HepG2 (cell line): Measurements from ENCODE around the gene DPM1. TPM values are rescaled to one million over a fixed set of nuclear protein-coding genes. Genes with fewer than 3 reads are reported as not detected.

Source experiments
- ATF4 ChIP-seq, 2 experiments: fragments of 450-650 bp in 1 of 2; sonication (generic) in 1 of 2; formaldehyde crosslinking; IDR thresholded peaks; 2 replicates each; pipeline versions ENCODE4 v1.5.0 to v1.8.0; 2020 to 2022; ENCODE audit warnings: mild to moderate bottlenecking in 1 of 2, missing genetic modification reagents in 1 of 2
- CSRNP1 ChIP-seq: sonication (generic); formaldehyde crosslinking; IDR thresholded peaks from 2 replicates; pipeline ENCODE4 v1.8.1; 2023; ENCODE audit warnings: mild to moderate bottlenecking, missing genetic modification reagents
- ETV5 ChIP-seq: IDR thresholded peaks from 2 replicates; pipeline ENCODE4 v1.6.1; 2018; ENCODE audit warnings: missing biosample characterization, missing genetic modification reagents, inconsistent platforms, borderline replicate concordance
- FOXA3 ChIP-seq: IDR thresholded peaks from 2 replicates; pipeline ENCODE4 v1.6.1; 2016; ENCODE audit warnings: missing genetic modification reagents, missing compliant biosample characterization
- FOXK2 ChIP-seq: fragments of 450-650 bp; IDR thresholded peaks from 2 replicates; pipeline ENCODE4 v1.6.1; 2016
- FOXP1 ChIP-seq, 2 experiments: fragments of 450-650 bp in 1 of 2; IDR thresholded peaks; 2 replicates each; pipeline ENCODE4 v1.6.1; 2017 to 2018; ENCODE audit warnings: antibody characterized with exemption in 1 of 2
- HDAC2 ChIP-seq: sonication (generic); formaldehyde crosslinking; IDR thresholded peaks from 2 replicates; pipeline ENCODE4 v1.4.0; 2020; ENCODE audit warnings: missing genetic modification reagents
- HMG20A ChIP-seq: IDR thresholded peaks from 2 replicates; pipeline ENCODE4 v1.6.1; 2016; ENCODE audit warnings: borderline replicate concordance
- HNRNPUL1 ChIP-seq: fragments of 200-400 bp; formaldehyde crosslinking; IDR thresholded peaks from 2 replicates; pipeline ENCODE4 v1.6.1; 2017; ENCODE audit warnings: low read depth, mild to moderate bottlenecking, low read length, moderate library complexity
- JUND ChIP-seq: sonication (generic); formaldehyde crosslinking; IDR thresholded peaks from 2 replicates; pipeline ENCODE4 v1.8.0; 2022; ENCODE audit warnings: mild to moderate bottlenecking, missing genetic modification reagents
- KDM1A ChIP-seq: IDR thresholded peaks from 2 replicates; pipeline ENCODE4 v1.6.1; 2016; ENCODE audit warnings: missing compliant biosample characterization
- MLX ChIP-seq: IDR thresholded peaks from 2 replicates; pipeline ENCODE4 v1.6.1; 2016
- NONO ChIP-seq, 2 experiments: fragments of 450-650 bp in 1 of 2; sonication (generic) in 1 of 2; formaldehyde crosslinking in 1 of 2; IDR thresholded peaks in 1 of 2; conservative IDR thresholded peaks in 1 of 2; 2 replicates each; pipeline versions ENCODE4 v1.6.1 to v1.8.0; 2017 to 2022; ENCODE audit warnings: mild to moderate bottlenecking in 1 of 2, missing genetic modification reagents in 1 of 2, moderate library complexity in 1 of 2
- RCOR2 ChIP-seq: IDR thresholded peaks from 2 replicates; pipeline ENCODE4 v1.6.1; 2016; ENCODE audit warnings: missing biosample characterization, missing genetic modification reagents
- ZBTB21 ChIP-seq: sonication (generic); formaldehyde crosslinking; IDR thresholded peaks from 2 replicates; pipeline ENCODE4 v1.4.0; 2020; ENCODE audit warnings: missing genetic modification reagents
- ZBTB25 ChIP-seq: IDR thresholded peaks from 2 replicates; pipeline ENCODE4 v1.6.1; 2018; ENCODE audit warnings: missing genetic modification reagents
- ZNF281 ChIP-seq: sonication (generic); formaldehyde crosslinking; IDR thresholded peaks from 2 replicates; pipeline ENCODE4 v1.4.0; 2020; ENCODE audit warnings: missing genetic modification reagents, borderline replicate concordance
- ZNF430 ChIP-seq: sonication (generic); formaldehyde crosslinking; IDR thresholded peaks from 2 replicates; pipeline ENCODE4 v1.9.0; 2021; ENCODE audit warnings: mild to moderate bottlenecking, missing genetic modification reagents
- ZNF598 ChIP-seq: sonication (generic); formaldehyde crosslinking; IDR thresholded peaks from 2 replicates; pipeline ENCODE4 v1.5.1; 2020; ENCODE audit warnings: mild to moderate bottlenecking, missing genetic modification reagents, borderline replicate concordance
- ZNF7 ChIP-seq: IDR thresholded peaks from 2 replicates; pipeline ENCODE4 v1.6.1; 2016; ENCODE audit warnings: missing biosample characterization, missing genetic modification reagents
- ZNF724P ChIP-seq: sonication (generic); formaldehyde crosslinking; IDR thresholded peaks from 2 replicates; pipeline ENCODE4 v1.8.0; 2022; ENCODE audit warnings: missing genetic modification reagents, borderline replicate concordance
- polyA plus RNA-seq, 8 experiments: library from polyadenylated mRNA; depleted of rRNA in 3 of 8; stranded (reverse) in 7 of 8; unstranded in 1 of 8; fragments of >200 nt; fragmentation: Illumina TruSeq in 4 of 8; extraction: Trizol in 4 of 8; gene quantifications; 2 replicates each; pipeline versions ENCODE4 v1.2.1 to v1.2.3, GENCODE V29; 2011 to 2016; ENCODE audit warnings: low read depth in 4 of 8, missing spikeins in 1 of 8, mixed read lengths in 1 of 8; ENCODE audit not compliant: insufficient read depth in 1 of 8
- total RNA-seq, 5 experiments: library from RNA; depleted of rRNA; stranded (reverse); fragments of >200 nt; fragmentation: Illumina TruSeq; extraction: Trizol; gene quantifications; 2 replicates each; pipeline ENCODE4 v1.2.3, GENCODE V29; 2016; ENCODE audit warnings: low read depth in 1 of 5

DPM1 gene
- total and polyA plus RNA-seq, 2 of the 13 experiments (the other 11 are each of a cell fraction or from before 2014, with no cell fraction given), result 83.2 to 161 TPM

GRCh38 chr20:50895111-50895830 lies 63.1 kb downstream of the DPM1 start (continued):
- TF ChIP-seq MLX (CRISPR knock-in tag) (0 out of 2 replicates have a peak, but pooled peaks have one; percentile 8), ZNF598 (CRISPR knock-in tag) (no peak), ZBTB21 (CRISPR knock-in tag) (0 out of 2 replicates have a peak, but pooled peaks have one; percentile 16), FOXP1 (IDR thresholded peaks at IDR 0.05) (peak; percentile 25; the same call in 1 of the 2 replicates), FOXP1 (CRISPR knock-in tag; IDR thresholded peaks at IDR 0.05) (peak; percentile 88), NONO (IDR thresholded peaks at IDR 0.05) (no peak), NONO (CRISPR knock-in tag; conservative IDR thresholded peaks at IDR 0.05) (no peak; the same call in 1 of the 2 replicates), ATF4 (CRISPR knock-in tag; IDR thresholded peaks at IDR 0.05) (peak in 1 of 2 experiments; percentile 46; a peak in 1 of 4 replicates), ZNF430 (peak; percentile 26; the same call in 1 of the 2 replicates), ZNF724P (no peak), ETV5 (CRISPR knock-in tag) (no peak), HNRNPUL1 (peak; percentile 91), JUND (CRISPR knock-in tag) (no peak), RCOR2 (CRISPR knock-in tag) (0 out of 2 replicates have a peak, but pooled peaks have one; percentile 27), ZNF281 (0 out of 2 replicates have a peak, but pooled peaks have one; percentile 7), KDM1A (CRISPR knock-in tag) (peak; percentile 87), ZBTB25 (CRISPR knock-in tag) (peak; percentile 21; the same call in 1 of the 2 replicates), HDAC2 (CRISPR knock-in tag) (peak; percentile 47; the same call in 1 of the 2 replicates), ZNF7 (CRISPR knock-in tag) (peak; percentile 48; the same call in 1 of the 2 replicates), FOXA3 (CRISPR knock-in tag) (peak; percentile 90), HMG20A (CRISPR knock-in tag) (peak; percentile 41), CSRNP1 (0 out of 2 replicates have a peak, but pooled peaks have one; percentile 55), FOXK2 (peak; percentile 52; the same call in 1 of the 2 replicates)
